Panc1 (cell line): ENCODE measurements around the gene SARS1. TPM values are rescaled to one million over a fixed set of nuclear protein-coding genes. Genes with fewer than 3 reads are reported as not detected.
A peak's percentile ranks its signal among the peaks of the same experiment; 100 is the strongest.

Experiments used
- ATAC-seq: fragments of 200-7000 bp; cut with Tn5 transposase; 2 replicates; pipeline ENCODE4 v1.9.1; 2020; ENCODE audit warnings: mild to moderate bottlenecking, moderate library complexity
- BruUV-seq: library from RNA; stranded (reverse); fragments of 400-500 nt; replicated peaks from 2 replicates; lab custom pipeline; 2021; lab: Mats Ljungman, UMichigan
- CTCF ChIA-PET: fragments of 300-600 bp; sonication (Branson Sonifier 250); formaldehyde crosslinking; loops from one replicate; lab custom pipeline; 2022; ENCODE audit warnings: antibody characterized with exemption; lab: Charles Lee
- POLR2A ChIA-PET: fragments of 300-600 bp; sonication (Branson Sonifier 250); formaldehyde crosslinking; loops from one replicate; lab custom pipeline; 2022; ENCODE audit warnings: antibody characterized with exemption; lab: Charles Lee
- DNase-seq: peaks from one replicate; pipeline ENCODE4 v3.0.0-alpha.2; 2010; ENCODE audit warnings: low read depth, low spot score
- H3K27ac ChIP-seq: 2 replicates; pipeline ENCODE4 v1.5.1; 2011; ENCODE audit warnings: mild to moderate bottlenecking, low read length, inconsistent platforms
- H3K27me3 ChIP-seq: fragments of 200-500 bp; sonication (Bioruptor generic); 2 replicates; pipeline ENCODE4 v1.6.0; 2014; ENCODE audit warnings: low read length, inconsistent platforms; ENCODE audit not compliant: control insufficient read depth, insufficient read depth
- H3K36me3 ChIP-seq: fragments of 200-500 bp; sonication (Bioruptor generic); 2 replicates; pipeline ENCODE4 v1.5.1; 2014; ENCODE audit warnings: inconsistent platforms, mild to moderate bottlenecking, low read length, moderate library complexity; ENCODE audit not compliant: control insufficient read depth, insufficient read depth
- H3K4me1 ChIP-seq: 2 replicates; pipeline ENCODE4 v1.5.1; 2011; ENCODE audit warnings: inconsistent platforms, mild to moderate bottlenecking, low read length, moderate library complexity; ENCODE audit not compliant: control insufficient read depth, insufficient read depth
- H3K4me3 ChIP-seq, 2 experiments: 2 replicates each; pipeline ENCODE4 v1.5.1; 2011 to 2012; ENCODE audit warnings: low read depth in 2 of 2, low read length in 2 of 2, mild to moderate bottlenecking in 2 of 2, inconsistent platforms in 1 of 2, moderate library complexity in 1 of 2
- H3K9me3 ChIP-seq: fragments of 200-500 bp; sonication (Bioruptor generic); 2 replicates; pipeline ENCODE4 v1.5.1; 2014; ENCODE audit warnings: low read depth, mild to moderate bottlenecking, inconsistent platforms, low read length, moderate library complexity; ENCODE audit not compliant: control insufficient read depth, insufficient read depth
- POLR2AphosphoS5 ChIP-seq: IDR thresholded peaks from 2 replicates; pipeline ENCODE4 v1.6.1; 2012; ENCODE audit warnings: mild to moderate bottlenecking, low read depth, low read length, moderate library complexity
- SIN3A ChIP-seq: IDR thresholded peaks from 2 replicates; pipeline ENCODE4 v1.6.1; 2012; ENCODE audit warnings: low read depth, mild to moderate bottlenecking, low read length, moderate library complexity, borderline replicate concordance; ENCODE audit not compliant: insufficient read depth
- TCF7L2 ChIP-seq: IDR thresholded peaks from 2 replicates; pipeline ENCODE4 v1.6.1; 2011; ENCODE audit warnings: mild to moderate bottlenecking, low read depth, low read length, inconsistent platforms
- in situ Hi-C: cut with HindIII; loops from 2 replicates; pipeline ENCODE4 v1.10.0; 2016; ENCODE audit warnings: low sequenced_read_pairs, low pct_unique_long_range_greater_than_20kb
- intact Hi-C: fragments of 100-400 bp; cut with micrococcal nuclease; formaldehyde crosslinking; loops from one replicate; pipeline ENCODE4 v1.10.0; 2022; ENCODE audit not compliant: unreplicated experiment
- total RNA-seq: library from RNA; stranded (reverse); gene quantifications from one replicate; pipeline ENCODE4 v1.2.1, GENCODE V29; 2021; ENCODE audit not compliant: unreplicated experiment
- TF ChIP-seq, protein P1 (sequence below), 2 experiments: IDR thresholded peaks; 2 replicates each; pipeline ENCODE4 v1.6.1; 2011 to 2012; ENCODE audit warnings: low read depth in 2 of 2, control low read depth in 1 of 2, low read length in 1 of 2, mild to moderate bottlenecking in 1 of 2, moderate library complexity in 1 of 2; ENCODE audit not compliant: insufficient read depth in 1 of 2
- TF ChIP-seq, protein P2 (sequence below): fragments of 450-650 bp; IDR thresholded peaks from 2 replicates; pipeline ENCODE4 v1.5.1; 2017; ENCODE audit warnings: mild to moderate bottlenecking

SARS1 gene
- total RNA-seq, 1 experiment from 2014 or later: 115 TPM

- ATAC-seq: no peak
- TF ChIP-seq, protein P1, sequence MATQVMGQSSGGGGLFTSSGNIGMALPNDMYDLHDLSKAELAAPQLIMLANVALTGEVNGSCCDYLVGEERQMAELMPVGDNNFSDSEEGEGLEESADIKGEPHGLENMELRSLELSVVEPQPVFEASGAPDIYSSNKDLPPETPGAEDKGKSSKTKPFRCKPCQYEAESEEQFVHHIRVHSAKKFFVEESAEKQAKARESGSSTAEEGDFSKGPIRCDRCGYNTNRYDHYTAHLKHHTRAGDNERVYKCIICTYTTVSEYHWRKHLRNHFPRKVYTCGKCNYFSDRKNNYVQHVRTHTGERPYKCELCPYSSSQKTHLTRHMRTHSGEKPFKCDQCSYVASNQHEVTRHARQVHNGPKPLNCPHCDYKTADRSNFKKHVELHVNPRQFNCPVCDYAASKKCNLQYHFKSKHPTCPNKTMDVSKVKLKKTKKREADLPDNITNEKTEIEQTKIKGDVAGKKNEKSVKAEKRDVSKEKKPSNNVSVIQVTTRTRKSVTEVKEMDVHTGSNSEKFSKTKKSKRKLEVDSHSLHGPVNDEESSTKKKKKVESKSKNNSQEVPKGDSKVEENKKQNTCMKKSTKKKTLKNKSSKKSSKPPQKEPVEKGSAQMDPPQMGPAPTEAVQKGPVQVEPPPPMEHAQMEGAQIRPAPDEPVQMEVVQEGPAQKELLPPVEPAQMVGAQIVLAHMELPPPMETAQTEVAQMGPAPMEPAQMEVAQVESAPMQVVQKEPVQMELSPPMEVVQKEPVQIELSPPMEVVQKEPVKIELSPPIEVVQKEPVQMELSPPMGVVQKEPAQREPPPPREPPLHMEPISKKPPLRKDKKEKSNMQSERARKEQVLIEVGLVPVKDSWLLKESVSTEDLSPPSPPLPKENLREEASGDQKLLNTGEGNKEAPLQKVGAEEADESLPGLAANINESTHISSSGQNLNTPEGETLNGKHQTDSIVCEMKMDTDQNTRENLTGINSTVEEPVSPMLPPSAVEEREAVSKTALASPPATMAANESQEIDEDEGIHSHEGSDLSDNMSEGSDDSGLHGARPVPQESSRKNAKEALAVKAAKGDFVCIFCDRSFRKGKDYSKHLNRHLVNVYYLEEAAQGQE (IDR thresholded peaks at IDR 0.05; ENCODE audit: insufficient read depth in 1 of 2, low read depth in 2 of 2, low read length in 1 of 2): no peak
- no peak for TF ChIP-seq SIN3A
- no peak for TF ChIP-seq TCF7L2
- TF ChIP-seq, protein P2, sequence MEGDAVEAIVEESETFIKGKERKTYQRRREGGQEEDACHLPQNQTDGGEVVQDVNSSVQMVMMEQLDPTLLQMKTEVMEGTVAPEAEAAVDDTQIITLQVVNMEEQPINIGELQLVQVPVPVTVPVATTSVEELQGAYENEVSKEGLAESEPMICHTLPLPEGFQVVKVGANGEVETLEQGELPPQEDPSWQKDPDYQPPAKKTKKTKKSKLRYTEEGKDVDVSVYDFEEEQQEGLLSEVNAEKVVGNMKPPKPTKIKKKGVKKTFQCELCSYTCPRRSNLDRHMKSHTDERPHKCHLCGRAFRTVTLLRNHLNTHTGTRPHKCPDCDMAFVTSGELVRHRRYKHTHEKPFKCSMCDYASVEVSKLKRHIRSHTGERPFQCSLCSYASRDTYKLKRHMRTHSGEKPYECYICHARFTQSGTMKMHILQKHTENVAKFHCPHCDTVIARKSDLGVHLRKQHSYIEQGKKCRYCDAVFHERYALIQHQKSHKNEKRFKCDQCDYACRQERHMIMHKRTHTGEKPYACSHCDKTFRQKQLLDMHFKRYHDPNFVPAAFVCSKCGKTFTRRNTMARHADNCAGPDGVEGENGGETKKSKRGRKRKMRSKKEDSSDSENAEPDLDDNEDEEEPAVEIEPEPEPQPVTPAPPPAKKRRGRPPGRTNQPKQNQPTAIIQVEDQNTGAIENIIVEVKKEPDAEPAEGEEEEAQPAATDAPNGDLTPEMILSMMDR: no peak
- TF ChIP-seq POLR2AphosphoS5: no peak
- in situ Hi-C loops: no loop called here
- BruUV-seq: no TSS peak
- Histone ChIP-seq H3K27me3 (no peaks in the 10 kb centered on the region), H3K4me1 (peaks cover 6% of the 10 kb centered on the region), H3K27ac (no peak overlapping the region), H3K36me3 (peaks cover 3% of the 10 kb centered on the region; the same call in 1 of the 2 replicates), H3K9me3 (no peaks in the 10 kb centered on the region), H3K4me3 (no peak overlapping the region)
- no peak for DNase-seq
- intact Hi-C loops: no loop called here
- POLR2A ChIA-PET: no interaction called here
- CTCF ChIA-PET: no interaction called here
Measured at GRCh38 chr1:109210058-109210457, 3.7 kb upstream of the SARS1 start.

DNA sequence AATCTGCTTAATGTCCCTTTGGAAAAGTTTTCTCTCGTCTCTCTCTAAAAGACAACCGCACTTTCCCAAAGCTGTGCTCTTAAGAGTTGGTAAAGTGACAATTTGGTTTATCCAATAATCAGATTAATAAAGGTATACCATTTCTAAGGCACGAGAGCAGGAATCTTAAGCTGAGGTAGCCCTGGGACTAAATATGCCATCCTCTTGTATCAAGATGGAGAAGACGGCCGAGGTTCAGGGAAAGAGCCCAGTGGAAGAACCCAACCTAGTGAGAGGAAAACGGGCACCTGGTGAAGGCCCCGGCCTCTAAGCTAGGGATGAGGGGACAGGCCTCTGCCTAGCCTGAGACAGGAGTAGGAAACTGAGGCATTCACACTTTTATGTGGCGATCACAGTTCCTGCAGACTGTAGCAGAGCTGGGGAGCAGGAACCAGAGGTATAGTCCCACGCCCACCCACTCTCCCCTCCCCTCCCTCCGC lies 334 bp upstream of the SARS1 start:
- Histone ChIP-seq H3K9me3 (no peaks in the 10 kb centered on the region), H3K4me1 (peaks cover 17% of the 10 kb centered on the region), H3K36me3 (peaks cover 3% of the 10 kb centered on the region; the same call in 1 of the 2 replicates), H3K27me3 (no peaks in the 10 kb centered on the region), H3K4me3 (peak overlapping the region; percentile 67 to 97), H3K27ac (peak overlapping the region; percentile 91)
- TSS peak; percentile 57 for BruUV-seq
- DNase-seq: no peak
- in situ Hi-C loops (no loop called here), intact Hi-C loops (no loop called here)
- CTCF ChIA-PET: interaction anchor here (0.5 to 1.1 kb wide), 2 partner anchors 19 to 101 kb away, joined by 3 read pairs; a partner anchor contains a TSS
- TF ChIP-seq TCF7L2 (no peak), POLR2AphosphoS5 (no peak), SIN3A (no peak)
- TF ChIP-seq, protein P2: no peak
- TF ChIP-seq, protein P1 (IDR thresholded peaks at IDR 0.05; ENCODE audit: insufficient read depth in 1 of 2, low read depth in 2 of 2, low read length in 1 of 2): no peak
- POLR2A ChIA-PET: interaction anchor here (0.5 to 0.6 kb wide), 3 partner anchors 11 to 172 kb away, joined by 4 to 5 read pairs (median 4); no protein-coding TSS in a partner anchor
- peak; percentile 67; the same call in 1 of the 2 replicates for ATAC-seq
